ENCODE measurements around the gene PRAMEF20.

PRAMEF20 gene

GRCh38 chr1:13465515-13465914, 55.3 kb downstream of the PRAMEF20 start:
- no peak for DNase-seq

- no peak for DNase-seq
These were observed 59.1 kb downstream of the PRAMEF20 start for GRCh38 chr1:13469343-13469742.

Data from activated CD4-positive, alpha-beta T cell treated with anti-CD3 and anti-CD28 coated beads, Interleukin-10, Interleukin-2, amounts not matched to agents 100 ng/mL and 50 ng/mL, durations not matched to agents 16 hours and 8 hours (primary cell).